Measurements from ENCODE around the gene ZNF469. TPM values are rescaled to one million over a fixed set of nuclear protein-coding genes. Genes with fewer than 3 reads are reported as not detected.

ZNF469 gene
- total RNA-seq, 1 donor from 2014 or later: 60.5 TPM

DNA sequence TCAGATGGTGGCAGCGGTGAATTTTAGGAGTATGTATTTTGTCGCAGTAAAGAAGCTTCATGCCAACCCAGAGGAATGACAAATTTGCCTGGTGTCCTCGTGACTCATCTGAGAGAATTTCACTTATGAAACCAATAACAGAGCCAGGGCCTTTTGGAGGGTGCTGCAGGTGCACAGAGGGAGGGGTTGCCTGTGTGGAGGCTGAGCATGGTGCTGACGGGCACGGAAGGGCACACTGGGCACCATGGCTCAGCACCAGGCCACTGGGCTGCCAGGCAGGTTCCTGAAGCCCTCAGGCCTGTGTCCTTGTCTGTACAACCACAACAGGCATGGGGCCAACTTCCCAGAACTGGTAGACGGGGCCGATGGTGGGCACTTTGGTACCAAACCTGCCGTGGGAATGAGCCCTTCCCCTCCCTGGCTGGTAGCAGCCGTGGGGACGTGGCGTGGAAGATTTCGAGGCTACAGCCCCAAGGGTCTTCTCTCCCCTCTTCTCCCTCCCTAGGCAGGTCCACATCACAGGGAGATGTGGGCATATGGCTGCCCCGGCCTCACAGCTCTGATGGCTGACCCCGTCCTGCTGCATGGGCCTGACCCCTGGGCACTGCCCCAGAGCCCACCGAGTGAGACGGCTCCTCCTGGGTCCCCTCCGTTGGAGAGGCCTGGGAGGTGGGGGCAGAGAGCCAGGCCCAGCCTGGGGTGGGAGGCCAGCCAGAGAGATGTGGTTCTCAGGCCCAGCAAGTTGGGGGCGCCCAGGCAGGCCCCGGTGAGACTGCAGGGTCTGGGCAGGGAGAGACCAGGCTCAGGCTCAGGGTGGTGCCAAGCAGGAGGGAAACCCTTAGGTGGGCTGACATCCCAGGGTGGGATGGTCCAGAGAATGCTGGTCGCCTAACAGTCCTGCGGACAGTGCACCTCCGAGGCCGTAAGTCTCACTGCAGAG, 30.2 kb upstream of the ZNF469 start:
- peak; percentile 71 for DNase-seq (ENCODE audit: low spot score)
- Mint-ChIP-seq H3K9me3 (ENCODE audit: low read depth) (no peaks in the 10 kb centered on the region), H3K4me1 (ENCODE audit: low read depth) (no peaks in the 10 kb centered on the region), H3K36me3 (ENCODE audit: low read depth) (no peaks in the 10 kb centered on the region), H3K27ac (ENCODE audit: unreplicated experiment) (no peak overlapping the region), H3K4me3 (ENCODE audit: unreplicated experiment) (no peak overlapping the region), H3K27me3 (ENCODE audit: low read depth) (no peaks in the 10 kb centered on the region)
- TF ChIP-seq, protein P1, sequence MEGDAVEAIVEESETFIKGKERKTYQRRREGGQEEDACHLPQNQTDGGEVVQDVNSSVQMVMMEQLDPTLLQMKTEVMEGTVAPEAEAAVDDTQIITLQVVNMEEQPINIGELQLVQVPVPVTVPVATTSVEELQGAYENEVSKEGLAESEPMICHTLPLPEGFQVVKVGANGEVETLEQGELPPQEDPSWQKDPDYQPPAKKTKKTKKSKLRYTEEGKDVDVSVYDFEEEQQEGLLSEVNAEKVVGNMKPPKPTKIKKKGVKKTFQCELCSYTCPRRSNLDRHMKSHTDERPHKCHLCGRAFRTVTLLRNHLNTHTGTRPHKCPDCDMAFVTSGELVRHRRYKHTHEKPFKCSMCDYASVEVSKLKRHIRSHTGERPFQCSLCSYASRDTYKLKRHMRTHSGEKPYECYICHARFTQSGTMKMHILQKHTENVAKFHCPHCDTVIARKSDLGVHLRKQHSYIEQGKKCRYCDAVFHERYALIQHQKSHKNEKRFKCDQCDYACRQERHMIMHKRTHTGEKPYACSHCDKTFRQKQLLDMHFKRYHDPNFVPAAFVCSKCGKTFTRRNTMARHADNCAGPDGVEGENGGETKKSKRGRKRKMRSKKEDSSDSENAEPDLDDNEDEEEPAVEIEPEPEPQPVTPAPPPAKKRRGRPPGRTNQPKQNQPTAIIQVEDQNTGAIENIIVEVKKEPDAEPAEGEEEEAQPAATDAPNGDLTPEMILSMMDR (IDR thresholded peaks at IDR 0.05): no peak

DNA sequence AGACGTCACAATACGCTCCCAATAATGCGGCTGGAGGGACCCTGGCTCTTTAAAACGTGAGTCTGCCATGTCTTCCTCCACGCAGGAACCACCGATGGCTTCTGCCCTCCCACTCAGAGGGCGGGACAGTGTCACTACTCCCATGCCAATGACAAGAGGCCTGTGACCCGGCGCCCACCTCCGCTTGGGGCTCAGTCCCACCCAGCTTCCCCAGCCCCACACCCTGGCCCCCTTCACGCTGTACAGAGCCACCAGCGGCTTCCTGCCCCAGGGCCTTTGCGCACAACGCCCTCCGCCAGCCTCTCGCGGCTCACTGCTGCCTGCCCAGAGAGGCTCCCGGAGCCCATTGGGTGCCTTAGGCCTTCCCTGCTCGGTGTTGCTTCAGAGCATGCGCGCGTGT, 29.5 kb upstream of the ZNF469 start:
- Mint-ChIP-seq H3K4me3 (ENCODE audit: unreplicated experiment) (no peak overlapping the region), H3K27me3 (ENCODE audit: low read depth) (no peaks in the 10 kb centered on the region), H3K36me3 (ENCODE audit: low read depth) (no peaks in the 10 kb centered on the region), H3K27ac (ENCODE audit: unreplicated experiment) (no peak overlapping the region), H3K9me3 (ENCODE audit: low read depth) (no peaks in the 10 kb centered on the region), H3K4me1 (ENCODE audit: low read depth) (peaks cover 3% of the 10 kb centered on the region)
- DNase-seq (ENCODE audit: low spot score): peak; percentile 83
- TF ChIP-seq, protein P1 (IDR thresholded peaks at IDR 0.05): no peak

DNA sequence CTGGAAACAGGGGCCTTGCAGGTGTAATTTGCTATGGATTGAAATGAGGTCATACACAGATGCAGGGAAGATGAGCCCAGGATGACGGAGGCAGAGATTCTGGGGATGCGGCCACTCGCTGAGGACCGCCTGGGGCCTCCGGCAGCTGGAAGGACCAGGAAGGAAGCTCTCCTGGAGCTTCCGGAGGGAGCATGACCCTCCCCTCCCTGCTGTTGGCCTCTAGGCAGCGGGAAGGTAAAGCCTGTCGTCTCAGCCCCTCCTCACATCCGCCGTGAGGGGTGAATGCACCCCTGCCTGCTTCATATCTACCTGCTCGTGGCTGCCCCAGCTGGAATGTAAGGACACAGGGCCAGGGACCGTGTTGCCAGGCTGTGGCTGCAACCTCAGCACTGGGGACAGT, 29.1 kb upstream of the ZNF469 start:
- Mint-ChIP-seq H3K27me3 (ENCODE audit: low read depth) (no peaks in the 10 kb centered on the region), H3K27ac (ENCODE audit: unreplicated experiment) (no peak overlapping the region), H3K4me3 (ENCODE audit: unreplicated experiment) (no peak overlapping the region), H3K36me3 (ENCODE audit: low read depth) (no peaks in the 10 kb centered on the region), H3K9me3 (ENCODE audit: low read depth) (no peaks in the 10 kb centered on the region), H3K4me1 (ENCODE audit: low read depth) (peaks cover 3% of the 10 kb centered on the region)
- TF ChIP-seq, protein P1 (IDR thresholded peaks at IDR 0.05): no peak
- DNase-seq (ENCODE audit: low spot score): peak; percentile 58

DNA sequence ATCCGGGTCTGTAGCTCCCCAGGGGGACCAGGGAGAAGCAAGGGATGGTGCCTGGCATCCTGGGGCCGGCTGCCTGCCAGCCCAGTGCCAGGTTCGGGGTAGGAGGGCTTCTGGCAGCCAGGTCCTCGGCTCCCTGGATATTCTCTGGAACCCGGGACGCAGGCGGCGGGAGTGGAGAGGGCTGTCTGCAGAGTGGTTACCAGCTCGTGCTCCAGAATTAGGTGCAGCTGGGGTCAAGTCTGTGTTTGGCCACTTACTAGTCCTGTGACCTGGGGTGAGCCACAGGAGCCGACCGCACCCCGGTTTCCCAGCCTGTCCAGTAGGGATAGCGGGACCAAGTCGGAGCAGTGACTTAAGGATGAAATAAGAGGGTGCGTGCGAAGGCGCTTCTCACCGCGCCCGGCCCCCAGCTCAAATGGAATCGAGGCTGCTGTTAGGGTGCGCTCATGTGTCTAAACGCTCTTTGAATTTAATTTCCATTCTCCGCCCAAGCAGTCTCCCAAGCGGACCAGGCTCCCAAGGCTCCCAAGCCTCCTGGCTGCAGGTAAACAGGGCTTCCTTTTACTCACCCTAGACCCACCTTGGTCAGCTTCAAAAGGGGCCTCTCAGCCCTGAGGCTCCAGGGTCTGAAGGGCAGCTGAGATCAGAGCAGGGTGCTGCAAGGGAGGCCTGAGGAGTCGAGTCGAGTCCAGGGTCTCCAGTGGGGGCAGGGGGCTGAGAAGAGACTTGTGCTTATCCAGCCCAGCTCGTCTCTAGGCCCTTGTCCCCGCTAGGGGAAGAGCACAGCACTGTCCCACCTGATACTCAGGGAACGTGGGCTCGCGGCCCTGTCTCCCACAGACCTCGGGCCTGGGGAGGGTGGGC, 28.3 kb upstream of the ZNF469 start:
- Mint-ChIP-seq H3K27me3 (ENCODE audit: low read depth) (peaks cover 4% of the 10 kb centered on the region), H3K27ac (ENCODE audit: unreplicated experiment) (no peak overlapping the region), H3K9me3 (ENCODE audit: low read depth) (no peaks in the 10 kb centered on the region), H3K4me1 (ENCODE audit: low read depth) (peaks cover 8% of the 10 kb centered on the region), H3K36me3 (ENCODE audit: low read depth) (no peaks in the 10 kb centered on the region), H3K4me3 (ENCODE audit: unreplicated experiment) (no peak overlapping the region)
- TF ChIP-seq, protein P1 (IDR thresholded peaks at IDR 0.05): no peak
- peak; percentile 69 for DNase-seq (ENCODE audit: low spot score)

DNA sequence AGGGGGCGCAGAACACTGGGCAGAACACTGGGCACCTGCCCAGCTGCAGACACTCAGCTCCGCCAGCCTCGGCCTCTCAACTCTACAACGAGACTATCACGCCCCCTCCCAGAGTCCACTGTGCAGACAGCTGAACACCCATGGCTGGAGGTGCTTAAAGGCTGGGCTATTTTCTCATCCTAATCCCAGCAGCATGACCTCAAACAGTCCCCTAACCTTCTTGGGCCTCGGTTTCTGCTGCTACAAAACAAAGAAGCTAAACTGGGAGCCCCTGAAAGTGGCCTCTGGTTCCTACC, 27.7 kb upstream of the ZNF469 start:
- H3K36me3 Mint-ChIP-seq (ENCODE audit: low read depth): no peaks in the 10 kb centered on the region
- DNase-seq (ENCODE audit: low spot score): peak; percentile 67
- H3K4me3 Mint-ChIP-seq (ENCODE audit: unreplicated experiment): no peak overlapping the region
- TF ChIP-seq, protein P1 (IDR thresholded peaks at IDR 0.05): no peak
- H3K27me3 Mint-ChIP-seq (ENCODE audit: low read depth): peaks cover 4% of the 10 kb centered on the region
- no peaks in the 10 kb centered on the region for H3K9me3 Mint-ChIP-seq (ENCODE audit: low read depth)
- peaks cover 8% of the 10 kb centered on the region for H3K4me1 Mint-ChIP-seq (ENCODE audit: low read depth)
- H3K27ac Mint-ChIP-seq (ENCODE audit: unreplicated experiment): no peak overlapping the region

Data from chondrocyte (in vitro differentiated cells).